Measurements from ENCODE around the gene PEX11G. TPM values are rescaled to one million over a fixed set of nuclear protein-coding genes. Genes with fewer than 3 reads are reported as not detected.

The PEX11G gene
- total and polyA plus RNA-seq, 2 donors, result 3.3 to 4.8 TPM

GRCh38 chr19:7513809-7514642, 25.2 kb upstream of the PEX11G start:
- no peak for DNase-seq (ENCODE audit: low read depth in 6 of 9, low spot score in 9 of 9)
- Histone ChIP-seq H3K4me3 (ENCODE audit: low read length in 2 of 2) (no peak overlapping the region), H3K36me3 (ENCODE audit: control insufficient read depth in 2 of 2, insufficient read depth in 2 of 2, low read length in 1 of 2) (no peaks in the 10 kb centered on the region), H3K9me3 (ENCODE audit: control insufficient read depth in 2 of 2, insufficient read depth in 1 of 2, low read length in 1 of 2) (no peaks in the 10 kb centered on the region), H3K27me3 (ENCODE audit: control insufficient read depth in 2 of 2, insufficient read depth in 1 of 2, low read length in 1 of 2) (peaks cover 3 to 31% of the 10 kb centered on the region in 2 donors), H3K27ac (ENCODE audit: low read depth in 1 of 2, low read length in 1 of 2) (no peak overlapping the region), H3K4me1 (ENCODE audit: control insufficient read depth in 2 of 2, insufficient read depth in 2 of 2, low read length in 2 of 2) (peaks cover 7 to 11% of the 10 kb centered on the region in 2 donors)
- 96% methylated on average over 5 of the region's 5 CpGs for WGBS

- 75% methylated on average over 6 of the region's 6 CpGs for WGBS
- Histone ChIP-seq H3K4me3 (ENCODE audit: low read length in 2 of 2) (no peak overlapping the region), H3K4me1 (ENCODE audit: control insufficient read depth in 2 of 2, insufficient read depth in 2 of 2, low read length in 2 of 2) (peaks cover 7 to 11% of the 10 kb centered on the region in 2 donors), H3K36me3 (ENCODE audit: control insufficient read depth in 2 of 2, insufficient read depth in 2 of 2, low read length in 1 of 2) (no peaks in the 10 kb centered on the region), H3K9me3 (ENCODE audit: control insufficient read depth in 2 of 2, insufficient read depth in 1 of 2, low read length in 1 of 2) (no peaks in the 10 kb centered on the region), H3K27ac (ENCODE audit: low read depth in 1 of 2, low read length in 1 of 2) (peak overlapping the region in 1 of 2 donors; percentile 13), H3K27me3 (ENCODE audit: control insufficient read depth in 2 of 2, insufficient read depth in 1 of 2, low read length in 1 of 2) (peaks cover 3 to 31% of the 10 kb centered on the region in 2 donors)
- no peak for DNase-seq (ENCODE audit: low read depth in 6 of 9, low spot score in 9 of 9)
Measured at GRCh38 chr19:7512400-7512851, 23.6 kb upstream of the PEX11G start.

GRCh38 chr19:7509625-7510024, 20.8 kb upstream of the PEX11G start:
- 45% methylated on average over 3 of the region's 3 CpGs for WGBS
- no peak overlapping the region for H3K27ac ChIP-seq (ENCODE audit: low read depth in 1 of 2, low read length in 1 of 2)
- peaks cover 7 to 10% of the 10 kb centered on the region in 2 donors for H3K4me1 ChIP-seq (ENCODE audit: control insufficient read depth in 2 of 2, insufficient read depth in 2 of 2, low read length in 2 of 2)
- peaks cover 0 to 34% of the 10 kb centered on the region in 2 donors for H3K27me3 ChIP-seq (ENCODE audit: control insufficient read depth in 2 of 2, insufficient read depth in 1 of 2, low read length in 1 of 2)
- no peak overlapping the region for H3K4me3 ChIP-seq (ENCODE audit: low read length in 2 of 2)
- H3K9me3 ChIP-seq (ENCODE audit: control insufficient read depth in 2 of 2, insufficient read depth in 1 of 2, low read length in 1 of 2), result peaks cover 0 to 8% of the 10 kb centered on the region in 2 donors
- peak in 1 of 9 donors; percentile 41 for DNase-seq (ENCODE audit: low read depth in 6 of 9, low spot score in 9 of 9)
- H3K36me3 ChIP-seq (ENCODE audit: control insufficient read depth in 2 of 2, insufficient read depth in 2 of 2, low read length in 1 of 2), result no peaks in the 10 kb centered on the region

GRCh38 chr19:7507884-7508283, 19.0 kb upstream of the PEX11G start:
- WGBS, result 61% methylated on average over 11 of the region's 11 CpGs
- Histone ChIP-seq H3K36me3 (ENCODE audit: control insufficient read depth in 2 of 2, insufficient read depth in 2 of 2, low read length in 1 of 2) (no peaks in the 10 kb centered on the region), H3K27ac (ENCODE audit: low read depth in 1 of 2, low read length in 1 of 2) (no peak overlapping the region), H3K9me3 (ENCODE audit: control insufficient read depth in 2 of 2, insufficient read depth in 1 of 2, low read length in 1 of 2) (peaks cover 0 to 8% of the 10 kb centered on the region in 2 donors), H3K4me3 (ENCODE audit: low read length in 2 of 2) (no peak overlapping the region), H3K27me3 (ENCODE audit: control insufficient read depth in 2 of 2, insufficient read depth in 1 of 2, low read length in 1 of 2) (peaks cover 0 to 42% of the 10 kb centered on the region in 2 donors), H3K4me1 (ENCODE audit: control insufficient read depth in 2 of 2, insufficient read depth in 2 of 2, low read length in 2 of 2) (peaks cover 7 to 10% of the 10 kb centered on the region in 2 donors)
- no peak for DNase-seq (ENCODE audit: low read depth in 6 of 9, low spot score in 9 of 9)

GRCh38 chr19:7506385-7507328, 17.8 kb upstream of the PEX11G start:
- Histone ChIP-seq H3K4me1 (ENCODE audit: control insufficient read depth in 2 of 2, insufficient read depth in 2 of 2, low read length in 2 of 2) (peaks cover 7 to 10% of the 10 kb centered on the region in 2 donors), H3K27me3 (ENCODE audit: control insufficient read depth in 2 of 2, insufficient read depth in 1 of 2, low read length in 1 of 2) (peaks cover 4 to 52% of the 10 kb centered on the region in 2 donors), H3K27ac (ENCODE audit: low read depth in 1 of 2, low read length in 1 of 2) (no peak overlapping the region), H3K4me3 (ENCODE audit: low read length in 2 of 2) (no peak overlapping the region), H3K9me3 (ENCODE audit: control insufficient read depth in 2 of 2, insufficient read depth in 1 of 2, low read length in 1 of 2) (peaks cover 1 to 8% of the 10 kb centered on the region in 2 donors), H3K36me3 (ENCODE audit: control insufficient read depth in 2 of 2, insufficient read depth in 2 of 2, low read length in 1 of 2) (no peaks in the 10 kb centered on the region)
- 56% methylated on average over 20 of the region's 20 CpGs for WGBS
- DNase-seq (ENCODE audit: low read depth in 6 of 9, low spot score in 9 of 9), result no peak

- DNase-seq (ENCODE audit: low read depth in 6 of 9, low spot score in 9 of 9), result no peak
- Histone ChIP-seq H3K9me3 (ENCODE audit: control insufficient read depth in 2 of 2, insufficient read depth in 1 of 2, low read length in 1 of 2) (peaks cover 1 to 12% of the 10 kb centered on the region in 2 donors), H3K4me3 (ENCODE audit: low read length in 2 of 2) (no peak overlapping the region), H3K4me1 (ENCODE audit: control insufficient read depth in 2 of 2, insufficient read depth in 2 of 2, low read length in 2 of 2) (peaks cover 9 to 10% of the 10 kb centered on the region in 2 donors), H3K27ac (ENCODE audit: low read depth in 1 of 2, low read length in 1 of 2) (no peak overlapping the region), H3K27me3 (ENCODE audit: control insufficient read depth in 2 of 2, insufficient read depth in 1 of 2, low read length in 1 of 2) (peaks cover 10 to 60% of the 10 kb centered on the region in 2 donors), H3K36me3 (ENCODE audit: control insufficient read depth in 2 of 2, insufficient read depth in 2 of 2, low read length in 1 of 2) (no peaks in the 10 kb centered on the region)
- WGBS, result 7% methylated on average over 33 of the region's 33 CpGs
Measured at GRCh38 chr19:7505682-7506384, 17.0 kb upstream of the PEX11G start.

- DNase-seq (ENCODE audit: low read depth in 6 of 9, low spot score in 9 of 9), result no peak
- H3K36me3 ChIP-seq (ENCODE audit: control insufficient read depth in 2 of 2, insufficient read depth in 2 of 2, low read length in 1 of 2), result no peaks in the 10 kb centered on the region
- 20% methylated on average over 19 of the region's 19 CpGs for WGBS
- peaks cover 9 to 13% of the 10 kb centered on the region in 2 donors for H3K4me1 ChIP-seq (ENCODE audit: control insufficient read depth in 2 of 2, insufficient read depth in 2 of 2, low read length in 2 of 2)
- no peak overlapping the region for H3K27ac ChIP-seq (ENCODE audit: low read depth in 1 of 2, low read length in 1 of 2)
- H3K9me3 ChIP-seq (ENCODE audit: control insufficient read depth in 2 of 2, insufficient read depth in 1 of 2, low read length in 1 of 2), result peaks cover 1 to 12% of the 10 kb centered on the region in 2 donors
- peaks cover 13 to 66% of the 10 kb centered on the region in 2 donors for H3K27me3 ChIP-seq (ENCODE audit: control insufficient read depth in 2 of 2, insufficient read depth in 1 of 2, low read length in 1 of 2)
- no peak overlapping the region for H3K4me3 ChIP-seq (ENCODE audit: low read length in 2 of 2)
Measured at GRCh38 chr19:7505288-7505681, 16.4 kb upstream of the PEX11G start.

- H3K9me3 ChIP-seq (ENCODE audit: control insufficient read depth in 2 of 2, insufficient read depth in 1 of 2, low read length in 1 of 2), result peaks cover 1 to 12% of the 10 kb centered on the region in 2 donors
- H3K27ac ChIP-seq (ENCODE audit: low read depth in 1 of 2, low read length in 1 of 2), result no peak overlapping the region
- H3K27me3 ChIP-seq (ENCODE audit: control insufficient read depth in 2 of 2, insufficient read depth in 1 of 2, low read length in 1 of 2), result peaks cover 13 to 72% of the 10 kb centered on the region in 2 donors
- no peak for DNase-seq (ENCODE audit: low read depth in 6 of 9, low spot score in 9 of 9)
- H3K4me3 ChIP-seq (ENCODE audit: low read length in 2 of 2), result no peak overlapping the region
- H3K36me3 ChIP-seq (ENCODE audit: control insufficient read depth in 2 of 2, insufficient read depth in 2 of 2, low read length in 1 of 2), result no peaks in the 10 kb centered on the region
- peaks cover 9 to 13% of the 10 kb centered on the region in 2 donors for H3K4me1 ChIP-seq (ENCODE audit: control insufficient read depth in 2 of 2, insufficient read depth in 2 of 2, low read length in 2 of 2)
- 88% methylated on average over 6 of the region's 6 CpGs for WGBS
Measured at GRCh38 chr19:7504684-7505083, 15.8 kb upstream of the PEX11G start.
